ENCODE measurements around the gene LIMS2.

DNA sequence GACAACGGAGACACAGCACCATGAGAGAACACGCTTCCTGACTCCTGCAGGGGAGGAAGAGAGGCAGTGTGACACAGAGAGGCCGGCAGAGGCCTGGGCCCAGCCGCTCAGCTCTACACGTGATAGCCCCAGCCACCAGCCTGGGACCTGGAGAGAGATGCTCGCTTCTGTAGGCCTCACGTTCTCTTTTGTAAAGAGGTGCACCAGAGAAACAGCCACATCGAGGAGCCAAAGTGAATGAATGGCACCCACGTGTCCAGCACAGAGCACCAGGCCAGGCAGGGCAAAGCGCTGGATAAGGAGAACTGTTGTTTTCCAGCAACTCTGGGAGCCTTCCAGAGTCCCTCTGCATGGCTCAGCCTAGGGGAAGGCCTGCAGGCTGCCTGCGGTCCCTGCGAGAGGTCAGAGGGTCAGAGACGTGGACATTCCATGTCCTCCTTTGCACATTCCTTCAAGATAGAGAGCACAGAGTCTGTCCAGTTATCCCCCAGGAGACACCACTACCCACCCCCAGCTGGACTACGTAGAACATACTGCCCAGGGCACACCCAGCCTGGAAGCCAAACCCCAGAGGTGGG, 14.2 kb downstream of the LIMS2 start:
- TF ChIP-seq, protein P1, sequence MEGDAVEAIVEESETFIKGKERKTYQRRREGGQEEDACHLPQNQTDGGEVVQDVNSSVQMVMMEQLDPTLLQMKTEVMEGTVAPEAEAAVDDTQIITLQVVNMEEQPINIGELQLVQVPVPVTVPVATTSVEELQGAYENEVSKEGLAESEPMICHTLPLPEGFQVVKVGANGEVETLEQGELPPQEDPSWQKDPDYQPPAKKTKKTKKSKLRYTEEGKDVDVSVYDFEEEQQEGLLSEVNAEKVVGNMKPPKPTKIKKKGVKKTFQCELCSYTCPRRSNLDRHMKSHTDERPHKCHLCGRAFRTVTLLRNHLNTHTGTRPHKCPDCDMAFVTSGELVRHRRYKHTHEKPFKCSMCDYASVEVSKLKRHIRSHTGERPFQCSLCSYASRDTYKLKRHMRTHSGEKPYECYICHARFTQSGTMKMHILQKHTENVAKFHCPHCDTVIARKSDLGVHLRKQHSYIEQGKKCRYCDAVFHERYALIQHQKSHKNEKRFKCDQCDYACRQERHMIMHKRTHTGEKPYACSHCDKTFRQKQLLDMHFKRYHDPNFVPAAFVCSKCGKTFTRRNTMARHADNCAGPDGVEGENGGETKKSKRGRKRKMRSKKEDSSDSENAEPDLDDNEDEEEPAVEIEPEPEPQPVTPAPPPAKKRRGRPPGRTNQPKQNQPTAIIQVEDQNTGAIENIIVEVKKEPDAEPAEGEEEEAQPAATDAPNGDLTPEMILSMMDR (IDR thresholded peaks at IDR 0.05): no peak
- TF ChIP-seq POLR2A (IDR thresholded peaks at IDR 0.05; ENCODE audit: low read depth) (no peak), EP300 (IDR thresholded peaks at IDR 0.05) (no peak)
